ENCODE results near the gene FAU. TPM values are rescaled to one million over a fixed set of nuclear protein-coding genes. Genes with fewer than 3 reads are reported as not detected.

Gene FAU
- total and polyA plus RNA-seq, 10 of the 15 experiments (the other 5 are each of a cell fraction or from before 2014, with no cell fraction given): 332 to 1,347 (median 990) TPM

GRCh38 chr11:65121865-65122696 is at the start of gene FAU, which contains the start of gene MRPL49 (continued):
- TF ChIP-seq, protein P1, sequence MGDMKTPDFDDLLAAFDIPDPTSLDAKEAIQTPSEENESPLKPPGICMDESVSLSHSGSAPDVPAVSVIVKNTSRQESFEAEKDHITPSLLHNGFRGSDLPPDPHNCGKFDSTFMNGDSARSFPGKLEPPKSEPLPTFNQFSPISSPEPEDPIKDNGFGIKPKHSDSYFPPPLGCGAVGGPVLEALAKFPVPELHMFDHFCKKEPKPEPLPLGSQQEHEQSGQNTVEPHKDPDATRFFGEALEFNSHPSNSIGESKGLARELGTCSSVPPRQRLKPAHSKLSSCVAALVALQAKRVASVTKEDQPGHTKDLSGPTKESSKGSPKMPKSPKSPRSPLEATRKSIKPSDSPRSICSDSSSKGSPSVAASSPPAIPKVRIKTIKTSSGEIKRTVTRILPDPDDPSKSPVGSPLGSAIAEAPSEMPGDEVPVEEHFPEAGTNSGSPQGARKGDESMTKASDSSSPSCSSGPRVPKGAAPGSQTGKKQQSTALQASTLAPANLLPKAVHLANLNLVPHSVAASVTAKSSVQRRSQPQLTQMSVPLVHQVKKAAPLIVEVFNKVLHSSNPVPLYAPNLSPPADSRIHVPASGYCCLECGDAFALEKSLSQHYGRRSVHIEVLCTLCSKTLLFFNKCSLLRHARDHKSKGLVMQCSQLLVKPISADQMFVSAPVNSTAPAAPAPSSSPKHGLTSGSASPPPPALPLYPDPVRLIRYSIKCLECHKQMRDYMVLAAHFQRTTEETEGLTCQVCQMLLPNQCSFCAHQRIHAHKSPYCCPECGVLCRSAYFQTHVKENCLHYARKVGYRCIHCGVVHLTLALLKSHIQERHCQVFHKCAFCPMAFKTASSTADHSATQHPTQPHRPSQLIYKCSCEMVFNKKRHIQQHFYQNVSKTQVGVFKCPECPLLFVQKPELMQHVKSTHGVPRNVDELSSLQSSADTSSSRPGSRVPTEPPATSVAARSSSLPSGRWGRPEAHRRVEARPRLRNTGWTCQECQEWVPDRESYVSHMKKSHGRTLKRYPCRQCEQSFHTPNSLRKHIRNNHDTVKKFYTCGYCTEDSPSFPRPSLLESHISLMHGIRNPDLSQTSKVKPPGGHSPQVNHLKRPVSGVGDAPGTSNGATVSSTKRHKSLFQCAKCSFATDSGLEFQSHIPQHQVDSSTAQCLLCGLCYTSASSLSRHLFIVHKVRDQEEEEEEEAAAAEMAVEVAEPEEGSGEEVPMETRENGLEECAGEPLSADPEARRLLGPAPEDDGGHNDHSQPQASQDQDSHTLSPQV (IDR thresholded peaks at IDR 0.05): no peak
- TF ChIP-seq JUND (IDR thresholded peaks at IDR 0.05; ENCODE audit: low read depth, low read length) (0 out of 2 replicates have a peak, but pooled peaks have one; percentile 32), RB1 (IDR thresholded peaks at IDR 0.05; ENCODE audit: borderline replicate concordance) (no peak), YY1 (IDR thresholded peaks at IDR 0.05; ENCODE audit: low read depth, low read length) (peak; percentile 96), JUNB (IDR thresholded peaks at IDR 0.05) (no peak), MTA3 (IDR thresholded peaks at IDR 0.05; ENCODE audit: borderline replicate concordance, low read length) (no peak), TCF3 (IDR thresholded peaks at IDR 0.05; ENCODE audit: borderline replicate concordance, insufficient read depth, low read depth, low read length) (peak; percentile 17; the same call in 1 of the 2 replicates), ATF3 (IDR thresholded peaks at IDR 0.05; ENCODE audit: borderline replicate concordance, extremely low read depth, low read depth, low read length) (peak; percentile 74; the same call in 1 of the 2 replicates), POLR2A (IDR thresholded peaks at IDR 0.05; ENCODE audit: low read depth, low read length) (peak; percentile 95), SP1 (IDR thresholded peaks at IDR 0.05; ENCODE audit: low read depth, low read length) (peak; percentile 82), NR2F1 (conservative IDR thresholded peaks at IDR 0.05) (no peak), CREM (IDR thresholded peaks at IDR 0.05; ENCODE audit: low read depth) (peak; percentile 99), ZBED1 (IDR thresholded peaks at IDR 0.05; ENCODE audit: borderline replicate concordance) (no peak)

Data from GM12878 (cell line).